ENCODE data around the gene ARID4B.
"Not testable (repeated sequence)": the region's sequence is repeated elsewhere in the genome, so short reads cannot be mapped to it uniquely, and the experiment has no call there.

Gene ARID4B

GRCh38 chr1:235275836-235276235 lies 52.1 kb downstream of the ARID4B start:
- no peak overlapping the region for H3K4me3 ChIP-seq (ENCODE audit: low read depth, low read length)
- no peak for DNase-seq (ENCODE audit: low read depth)
- TF ChIP-seq CTCF (IDR thresholded peaks at IDR 0.05; ENCODE audit: low read depth, low read length) = no peak
- TF ChIP-seq MAX (IDR thresholded peaks at IDR 0.05; ENCODE audit: low read depth, low read length) = no peak
- no peak for TF ChIP-seq POLR2A (IDR thresholded peaks at IDR 0.05; ENCODE audit: extremely low read depth, insufficient read length)
- no peak for TF ChIP-seq MYC (IDR thresholded peaks at IDR 0.05; ENCODE audit: low read depth, low read length)

GRCh38 chr1:235275223-235275622 lies 52.8 kb downstream of the ARID4B start:
- peak; percentile 56 for DNase-seq (ENCODE audit: low read depth)
- no peak overlapping the region for H3K4me3 ChIP-seq (ENCODE audit: low read depth, low read length)
- TF ChIP-seq CTCF (IDR thresholded peaks at IDR 0.05; ENCODE audit: low read depth, low read length) = no peak
- peak; percentile 3; the same call in 1 of the 2 replicates for TF ChIP-seq MAX (IDR thresholded peaks at IDR 0.05; ENCODE audit: low read depth, low read length)

GRCh38 chr1:235272851-235273250 lies 55.1 kb downstream of the ARID4B start:
- H3K4me3 ChIP-seq (ENCODE audit: low read depth, low read length) = no peak overlapping the region
- TF ChIP-seq MAX (IDR thresholded peaks at IDR 0.05; ENCODE audit: low read depth, low read length) (no peak), POLR2A (IDR thresholded peaks at IDR 0.05; ENCODE audit: extremely low read depth, insufficient read length) (no peak), CTCF (IDR thresholded peaks at IDR 0.05; ENCODE audit: low read depth, low read length) (no peak), MYC (IDR thresholded peaks at IDR 0.05; ENCODE audit: low read depth, low read length) (no peak)
- peak; percentile 10 for DNase-seq (ENCODE audit: low read depth)

GRCh38 chr1:235270625-235271024 lies 57.4 kb downstream of the ARID4B start:
- no peak for TF ChIP-seq CTCF (IDR thresholded peaks at IDR 0.05; ENCODE audit: low read depth, low read length)
- no peak for TF ChIP-seq POLR2A (IDR thresholded peaks at IDR 0.05; ENCODE audit: extremely low read depth, insufficient read length)
- TF ChIP-seq MAX (IDR thresholded peaks at IDR 0.05; ENCODE audit: low read depth, low read length) = no peak
- no peak for TF ChIP-seq MYC (IDR thresholded peaks at IDR 0.05; ENCODE audit: low read depth, low read length)
- DNase-seq (ENCODE audit: low read depth) = no peak
- H3K4me3 ChIP-seq (ENCODE audit: low read depth, low read length) = no peak overlapping the region

GRCh38 chr1:235269990-235270389 lies 58.0 kb downstream of the ARID4B start:
- not testable (repeated sequence) for H3K4me3 ChIP-seq (ENCODE audit: low read depth, low read length); DNase-seq (ENCODE audit: low read depth)

GRCh38 chr1:235268379-235269125 lies 59.4 kb downstream of the ARID4B start:
- no peak for DNase-seq (ENCODE audit: low read depth)
- no peak for TF ChIP-seq MYC (IDR thresholded peaks at IDR 0.05; ENCODE audit: low read depth, low read length)
- no peak for TF ChIP-seq MAX (IDR thresholded peaks at IDR 0.05; ENCODE audit: low read depth, low read length)
- TF ChIP-seq CTCF (IDR thresholded peaks at IDR 0.05; ENCODE audit: low read depth, low read length) = no peak
- no peak for TF ChIP-seq POLR2A (IDR thresholded peaks at IDR 0.05; ENCODE audit: extremely low read depth, insufficient read length)
- H3K4me3 ChIP-seq (ENCODE audit: low read depth, low read length) = no peak overlapping the region
